ENCODE results near the gene NEK3.
"Not testable (repeated sequence)": the region's sequence is repeated elsewhere in the genome, so short reads cannot be mapped to it uniquely, and the experiment has no call there.

DNA sequence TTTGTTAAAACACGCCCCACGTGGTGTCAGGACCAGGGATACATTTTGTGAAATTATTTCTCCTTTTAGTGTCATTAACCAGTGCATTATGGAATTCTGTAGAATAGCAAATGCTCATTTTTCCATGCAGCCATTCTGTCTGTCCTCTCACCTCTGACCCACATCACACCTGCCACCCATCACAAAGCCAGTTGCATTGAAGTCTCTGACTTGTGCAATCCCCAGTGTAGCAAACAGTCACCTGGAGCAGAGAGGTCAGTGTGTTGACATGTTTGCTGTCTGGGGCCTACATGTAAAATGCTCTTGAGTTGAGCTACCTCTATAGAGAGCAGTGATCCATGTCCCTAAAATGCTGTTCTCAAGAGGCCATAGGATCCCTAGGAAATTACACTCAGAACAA is 47.9 kb upstream of the NEK3 start:
- not testable (repeated sequence) for TF ChIP-seq CTCF, POLR2AphosphoS5 (IDR thresholded peaks at IDR 0.05)

All from sigmoid colon (tissue), 4 donors.